ENCODE data around the gene JAZF1.

DNA sequence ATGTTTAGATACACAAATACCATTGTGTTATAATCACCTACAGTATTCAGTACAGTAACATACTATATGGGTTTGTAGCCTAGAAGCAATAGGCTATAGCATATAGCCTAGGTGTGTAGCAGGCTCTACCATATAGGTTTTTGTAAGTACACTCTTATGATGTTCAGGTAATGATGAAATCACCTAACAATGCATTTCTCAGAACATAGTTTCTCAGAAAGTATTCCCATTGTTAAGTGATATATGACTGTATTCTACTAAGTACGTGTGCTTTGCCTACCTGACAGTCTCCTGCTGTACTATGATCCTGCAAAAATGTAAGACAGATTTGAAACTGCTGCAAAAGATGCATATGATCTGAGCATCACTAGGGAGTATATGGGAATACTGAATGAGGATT is 137.9 kb downstream of the JAZF1 start:
- TF ChIP-seq, protein P1, sequence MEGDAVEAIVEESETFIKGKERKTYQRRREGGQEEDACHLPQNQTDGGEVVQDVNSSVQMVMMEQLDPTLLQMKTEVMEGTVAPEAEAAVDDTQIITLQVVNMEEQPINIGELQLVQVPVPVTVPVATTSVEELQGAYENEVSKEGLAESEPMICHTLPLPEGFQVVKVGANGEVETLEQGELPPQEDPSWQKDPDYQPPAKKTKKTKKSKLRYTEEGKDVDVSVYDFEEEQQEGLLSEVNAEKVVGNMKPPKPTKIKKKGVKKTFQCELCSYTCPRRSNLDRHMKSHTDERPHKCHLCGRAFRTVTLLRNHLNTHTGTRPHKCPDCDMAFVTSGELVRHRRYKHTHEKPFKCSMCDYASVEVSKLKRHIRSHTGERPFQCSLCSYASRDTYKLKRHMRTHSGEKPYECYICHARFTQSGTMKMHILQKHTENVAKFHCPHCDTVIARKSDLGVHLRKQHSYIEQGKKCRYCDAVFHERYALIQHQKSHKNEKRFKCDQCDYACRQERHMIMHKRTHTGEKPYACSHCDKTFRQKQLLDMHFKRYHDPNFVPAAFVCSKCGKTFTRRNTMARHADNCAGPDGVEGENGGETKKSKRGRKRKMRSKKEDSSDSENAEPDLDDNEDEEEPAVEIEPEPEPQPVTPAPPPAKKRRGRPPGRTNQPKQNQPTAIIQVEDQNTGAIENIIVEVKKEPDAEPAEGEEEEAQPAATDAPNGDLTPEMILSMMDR (IDR thresholded peaks at IDR 0.05) = no peak
- no peak for TF ChIP-seq EP300 (IDR thresholded peaks at IDR 0.05)
